NCI-H526 (cell line): ENCODE results near the gene RHNO1.
A peak's percentile ranks its signal among the peaks of the same experiment; 100 is the strongest.
"Not testable (repeated sequence)": the region's sequence is repeated elsewhere in the genome, so short reads cannot be mapped to it uniquely, and the experiment has no call there.

ENCODE experiments used
- DNase-seq, 2 experiments: peaks; one replicate each; lab custom pipeline; 2025; lab: John Stamatoyannopoulos, UW

Gene RHNO1

GRCh38 chr12:2858944-2859421 lies 18.0 kb upstream of the RHNO1 start:
- DNase-seq = no peak

- no peak for DNase-seq
Observed at GRCh38 chr12:2860170-2860569, 16.9 kb upstream of the RHNO1 start.

- no peak for DNase-seq
Observed at GRCh38 chr12:2862876-2863275, 14.1 kb upstream of the RHNO1 start.

- not testable (repeated sequence) for DNase-seq
Observed at GRCh38 chr12:2863402-2863801, 13.6 kb upstream of the RHNO1 start.

GRCh38 chr12:2864198-2864597 lies 12.8 kb upstream of the RHNO1 start:
- no peak for DNase-seq

GRCh38 chr12:2868986-2869632 lies 7.9 kb upstream of the RHNO1 start:
- DNase-seq = not testable (repeated sequence)

GRCh38 chr12:2876431-2877046 lies 484 bp upstream of the RHNO1 start:
- no peak for DNase-seq

GRCh38 chr12:2877953-2878732 lies 1.1 kb downstream of the RHNO1 start:
- DNase-seq = peak; percentile 13 to 27

GRCh38 chr12:2879853-2880252 lies 2.8 kb downstream of the RHNO1 start:
- DNase-seq = no peak

- no peak for DNase-seq
Observed at GRCh38 chr12:2884810-2885209, 7.8 kb downstream of the RHNO1 start.

GRCh38 chr12:2886768-2887450 lies 9.9 kb downstream of the RHNO1 start:
- DNase-seq = no peak

GRCh38 chr12:2890001-2890387 lies 13.0 kb downstream of the RHNO1 start:
- no peak for DNase-seq

- peak; percentile 95 to 98 for DNase-seq
Observed at GRCh38 chr12:2890388-2891239, 13.6 kb downstream of the RHNO1 start, which contains the start of gene TULP3. Gene TULP3, plus strand, starts transcription at chr12:2890891. Its CDS starts 57 bp downstream, at chr12:2890948.

- peak in 1 of 2 experiments; percentile 60 for DNase-seq
Observed at GRCh38 chr12:2891240-2892053, 14.4 kb downstream of the RHNO1 start.

GRCh38 chr12:2892246-2892645 lies 15.2 kb downstream of the RHNO1 start:
- DNase-seq = no peak

- no peak for DNase-seq
Observed at GRCh38 chr12:2893007-2893406, 16.0 kb downstream of the RHNO1 start.

- no peak for DNase-seq
Observed at GRCh38 chr12:2895051-2895451, 18.0 kb downstream of the RHNO1 start.

- DNase-seq = no peak
Observed at GRCh38 chr12:2895511-2895910, 18.5 kb downstream of the RHNO1 start.

- no peak for DNase-seq
Observed at GRCh38 chr12:2897418-2897817, 20.4 kb downstream of the RHNO1 start.

- DNase-seq = no peak
Observed at GRCh38 chr12:2900642-2901041, 23.6 kb downstream of the RHNO1 start.
